Eye (tissue), 1 donor: ENCODE results near the gene ACP4.
"Not testable (repeated sequence)": the region's sequence is repeated elsewhere in the genome, so short reads cannot be mapped to it uniquely, and the experiment has no call there.

Experiments used
- DNase-seq: peaks from one replicate; pipeline ENCODE4 v3.0.0-alpha.2; 2015

The ACP4 gene

GRCh38 chr19:50798659-50799546, 8.7 kb downstream of the ACP4 start:
- DNase-seq: no peak

GRCh38 chr19:50799547-50799851, 9.3 kb downstream of the ACP4 start:
- no peak for DNase-seq

- no peak for DNase-seq
These were observed 10.9 kb downstream of the ACP4 start for GRCh38 chr19:50801107-50801506.

GRCh38 chr19:50803633-50804419, 13.6 kb downstream of the ACP4 start:
- no peak for DNase-seq

- peak; percentile 100 for DNase-seq
These were observed 14.4 kb downstream of the ACP4 start for GRCh38 chr19:50804420-50805272.

GRCh38 chr19:50808856-50809255, 18.6 kb downstream of the ACP4 start:
- no peak for DNase-seq

GRCh38 chr19:50811622-50812238, 21.5 kb downstream of the ACP4 start:
- not testable (repeated sequence) for DNase-seq

- no peak for DNase-seq
These were observed 22.3 kb downstream of the ACP4 start for GRCh38 chr19:50812474-50812873.

- no peak for DNase-seq
These were observed 24.7 kb downstream of the ACP4 start for GRCh38 chr19:50814883-50815282.

- no peak for DNase-seq
These were observed 25.2 kb downstream of the ACP4 start for GRCh38 chr19:50815439-50815838.

- DNase-seq: peak; percentile 87
These were observed 28.0 kb downstream of the ACP4 start for GRCh38 chr19:50817941-50818858.

- no peak for DNase-seq
These were observed 28.8 kb downstream of the ACP4 start for GRCh38 chr19:50818859-50819472.

- DNase-seq: no peak
These were observed 29.4 kb downstream of the ACP4 start for GRCh38 chr19:50819636-50820035.

GRCh38 chr19:50820086-50820485, 29.9 kb downstream of the ACP4 start:
- no peak for DNase-seq

- peak; percentile 24 for DNase-seq
These were observed 30.5 kb downstream of the ACP4 start for GRCh38 chr19:50820549-50821247.

GRCh38 chr19:50821248-50821612, 31.0 kb downstream of the ACP4 start:
- DNase-seq: no peak

GRCh38 chr19:50821622-50822021, 31.4 kb downstream of the ACP4 start:
- DNase-seq: no peak

- no peak for DNase-seq
These were observed 32.5 kb downstream of the ACP4 start for GRCh38 chr19:50822661-50823208.

- no peak for DNase-seq
These were observed 33.3 kb downstream of the ACP4 start, which contains the start of gene KLK1 for GRCh38 chr19:50823389-50824042. KLK1 (minus strand) TSS chr19:50823787; CDS start chr19:50823748, 39 bp downstream.
